MM.1S (cell line): Measurements from ENCODE around the gene RS1.

Experiments used
- DNase-seq: peaks from one replicate; pipeline ENCODE4 v3.0.0-alpha.2; 2015
- H2AFZ ChIP-seq: fragments of 300-600 bp; sonication (generic); 2 replicates; pipeline ENCODE4 v1.6.0; 2016; ENCODE audit warnings: antibody characterized with exemption, low read length
- H3F3A ChIP-seq: fragments of 300-600 bp; sonication (generic); 2 replicates; pipeline ENCODE4 v1.6.1; 2016; ENCODE audit warnings: mild to moderate bottlenecking, antibody characterized with exemption, low read length, moderate library complexity, mixed read lengths; ENCODE audit not compliant: insufficient read depth
- H3K27ac ChIP-seq: fragments of 300-600 bp; sonication (generic); 2 replicates; pipeline ENCODE4 v1.5.1; 2016; ENCODE audit warnings: mild to moderate bottlenecking, low read length
- H3K27me3 ChIP-seq: fragments of 300-600 bp; sonication (generic); replicated peaks from 2 replicates; pipeline ENCODE4 v1.6.0; 2016; ENCODE audit warnings: low read length; ENCODE audit not compliant: insufficient read depth
- H3K36me3 ChIP-seq: fragments of 300-600 bp; sonication (generic); replicated peaks from 2 replicates; pipeline ENCODE4 v1.6.1; 2016; ENCODE audit warnings: mild to moderate bottlenecking, low read length, mixed read lengths; ENCODE audit not compliant: insufficient read depth
- H3K4me1 ChIP-seq: fragments of 300-600 bp; sonication (generic); 2 replicates; pipeline ENCODE4 v1.6.1; 2016; ENCODE audit warnings: low read length, mixed read lengths
- H3K4me2 ChIP-seq: fragments of 300-600 bp; sonication (generic); 2 replicates; pipeline ENCODE4 v1.6.0; 2016; ENCODE audit warnings: low read depth, low read length
- H3K4me3 ChIP-seq: fragments of 300-600 bp; sonication (generic); 2 replicates; pipeline ENCODE4 v1.5.1; 2016; ENCODE audit warnings: low read length, mixed read lengths
- H3K79me2 ChIP-seq: fragments of 300-600 bp; sonication (generic); 2 replicates; pipeline ENCODE4 v1.6.1; 2016; ENCODE audit warnings: mixed run types, low read length, mixed read lengths
- H3K9ac ChIP-seq: fragments of 300-600 bp; sonication (generic); 2 replicates; pipeline ENCODE4 v1.6.1; 2016; ENCODE audit warnings: low read length, mixed read lengths
- H3K9me2 ChIP-seq: fragments of 300-600 bp; sonication (generic); replicated peaks from 2 replicates; pipeline ENCODE4 v1.6.1; 2016; ENCODE audit warnings: mild to moderate bottlenecking, low read length, mixed read lengths; ENCODE audit not compliant: insufficient read depth
- H3K9me3 ChIP-seq: fragments of 300-600 bp; sonication (generic); replicated peaks from 2 replicates; pipeline ENCODE4 v1.6.1; 2016; ENCODE audit warnings: mild to moderate bottlenecking, low read length, mixed read lengths; ENCODE audit not compliant: insufficient read depth
- H4K20me1 ChIP-seq: fragments of 300-600 bp; sonication (generic); 2 replicates; pipeline ENCODE4 v1.6.1; 2016; ENCODE audit warnings: mild to moderate bottlenecking, low read length, moderate library complexity, mixed read lengths; ENCODE audit not compliant: insufficient read depth
- EZH2 ChIP-seq: fragments of 300-600 bp; sonication (generic); optimal IDR thresholded peaks from 2 replicates; pipeline ENCODE3; 2017; ENCODE audit warnings: low read depth, mild to moderate bottlenecking, antibody characterized with exemption, low read length, mixed read lengths
- EZH2phosphoT487 ChIP-seq: fragments of 300-600 bp; sonication (generic); IDR thresholded peaks from 2 replicates; pipeline ENCODE4 v1.6.1; 2018; ENCODE audit warnings: antibody characterized with exemption, low read length
- TF ChIP-seq, protein P1 (sequence below): fragments of 300-600 bp; sonication (generic); IDR thresholded peaks from 2 replicates; pipeline ENCODE4 v1.5.1; 2016; ENCODE audit warnings: antibody characterized with exemption, low read length, mixed read lengths

Gene RS1

DNA sequence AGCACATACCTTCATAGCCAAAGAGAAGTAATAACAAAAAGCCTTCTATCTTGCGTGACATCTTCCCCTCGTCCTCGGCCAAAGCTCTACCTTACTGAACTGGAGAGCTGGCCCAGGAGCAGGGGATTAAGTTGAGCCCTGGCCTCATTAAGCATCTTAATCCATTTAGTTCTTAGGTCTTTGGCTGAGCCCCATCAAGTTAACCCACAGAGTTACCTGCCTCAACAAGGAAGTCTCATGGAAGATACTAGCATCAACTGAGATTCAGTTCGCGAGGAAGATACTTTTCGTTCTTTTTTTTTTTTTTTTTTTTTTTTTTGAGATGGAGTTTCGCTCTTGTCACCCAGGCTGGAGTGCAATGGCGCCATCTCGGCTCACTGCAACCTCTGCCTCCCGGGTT lies at the start of gene RS1:
Gene RS1 (minus strand): TSS at position 101 of the 400 bp plus-strand sequence. CDS start 40 bp downstream, at position 61.
- DNase-seq: no peak
- no peak within 1 kb of the TSS for H3K9ac ChIP-seq
- H3K4me1 ChIP-seq: no peaks in the 10 kb centered on the region
- no peaks in the 10 kb centered on the region for H3K27me3 ChIP-seq
- H3K4me2 ChIP-seq: no peak within 1 kb of the TSS
- no peak for TF ChIP-seq EZH2phosphoT487
- TF ChIP-seq, protein P1, sequence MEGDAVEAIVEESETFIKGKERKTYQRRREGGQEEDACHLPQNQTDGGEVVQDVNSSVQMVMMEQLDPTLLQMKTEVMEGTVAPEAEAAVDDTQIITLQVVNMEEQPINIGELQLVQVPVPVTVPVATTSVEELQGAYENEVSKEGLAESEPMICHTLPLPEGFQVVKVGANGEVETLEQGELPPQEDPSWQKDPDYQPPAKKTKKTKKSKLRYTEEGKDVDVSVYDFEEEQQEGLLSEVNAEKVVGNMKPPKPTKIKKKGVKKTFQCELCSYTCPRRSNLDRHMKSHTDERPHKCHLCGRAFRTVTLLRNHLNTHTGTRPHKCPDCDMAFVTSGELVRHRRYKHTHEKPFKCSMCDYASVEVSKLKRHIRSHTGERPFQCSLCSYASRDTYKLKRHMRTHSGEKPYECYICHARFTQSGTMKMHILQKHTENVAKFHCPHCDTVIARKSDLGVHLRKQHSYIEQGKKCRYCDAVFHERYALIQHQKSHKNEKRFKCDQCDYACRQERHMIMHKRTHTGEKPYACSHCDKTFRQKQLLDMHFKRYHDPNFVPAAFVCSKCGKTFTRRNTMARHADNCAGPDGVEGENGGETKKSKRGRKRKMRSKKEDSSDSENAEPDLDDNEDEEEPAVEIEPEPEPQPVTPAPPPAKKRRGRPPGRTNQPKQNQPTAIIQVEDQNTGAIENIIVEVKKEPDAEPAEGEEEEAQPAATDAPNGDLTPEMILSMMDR: no peak
- TF ChIP-seq EZH2: no peak
- H2AFZ ChIP-seq: no peak within 1 kb of the TSS
- no peaks in the 10 kb centered on the region for H3K9me3 ChIP-seq
- no peaks in the 10 kb centered on the region for H3K9me2 ChIP-seq
- no peaks in the 10 kb centered on the region for H3K36me3 ChIP-seq
- H4K20me1 ChIP-seq: no peaks in the 10 kb centered on the region
- H3K4me3 ChIP-seq: no peak within 1 kb of the TSS
- H3F3A ChIP-seq: peaks cover 2% of the 10 kb centered on the region; the same call in 1 of the 2 replicates
- H3K27ac ChIP-seq: no peak within 1 kb of the TSS
- no peaks in the 10 kb centered on the region for H3K79me2 ChIP-seq

DNA sequence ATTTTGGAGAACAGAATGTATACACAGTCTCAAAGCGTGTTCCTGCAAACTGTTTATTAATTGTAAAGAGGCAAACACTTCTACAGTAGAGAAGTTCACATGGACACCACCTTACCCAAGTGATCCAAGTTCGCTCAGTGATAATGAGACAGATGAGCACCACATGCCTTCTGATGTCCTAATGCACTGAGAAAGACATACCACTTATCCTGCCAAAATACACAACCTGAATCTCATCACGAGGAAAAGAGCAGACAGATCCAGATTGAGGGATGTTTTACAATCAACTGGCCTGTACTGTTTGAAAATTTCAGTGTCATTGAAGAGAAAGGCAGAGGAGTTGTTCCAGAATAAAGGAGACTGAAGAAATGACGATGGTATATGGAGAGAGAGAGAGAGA lies 47.9 kb upstream of the RS1 start:
- Histone ChIP-seq H3K9ac (no peak overlapping the region), H3K9me3 (no peaks in the 10 kb centered on the region), H3K4me1 (no peaks in the 10 kb centered on the region), H2AFZ (no peak overlapping the region), H3F3A (no peaks in the 10 kb centered on the region), H3K27ac (no peak overlapping the region), H3K79me2 (no peaks in the 10 kb centered on the region), H3K27me3 (no peaks in the 10 kb centered on the region), H3K9me2 (no peaks in the 10 kb centered on the region), H3K4me3 (no peak overlapping the region), H3K4me2 (no peak overlapping the region), H4K20me1 (no peaks in the 10 kb centered on the region), H3K36me3 (no peaks in the 10 kb centered on the region)
- DNase-seq: no peak
- TF ChIP-seq, protein P1: no peak
- no peak for TF ChIP-seq EZH2
- TF ChIP-seq EZH2phosphoT487: no peak

DNA sequence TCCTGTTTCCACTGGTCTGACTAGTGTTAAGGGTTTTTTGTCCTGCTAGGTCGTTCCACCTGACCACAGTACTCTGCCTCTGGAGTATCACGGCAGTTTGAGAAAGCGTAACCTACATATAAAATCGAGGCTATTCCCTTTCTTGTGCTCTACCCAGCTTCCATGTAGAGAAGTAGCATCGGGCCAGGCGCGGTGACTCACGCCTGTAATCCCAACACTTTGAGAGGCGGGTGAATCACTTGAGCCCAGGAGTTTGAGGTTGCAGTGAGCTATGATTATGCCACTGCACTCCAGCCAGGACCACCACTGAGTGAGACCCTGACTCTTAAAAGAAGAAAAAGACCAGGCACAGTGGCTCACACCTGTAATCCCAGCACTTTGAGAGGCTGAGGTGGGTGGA lies 43.0 kb upstream of the RS1 start:
- H3K9ac ChIP-seq: no peak overlapping the region
- no peaks in the 10 kb centered on the region for H3K79me2 ChIP-seq
- no peaks in the 10 kb centered on the region for H3K36me3 ChIP-seq
- no peaks in the 10 kb centered on the region for H3K4me1 ChIP-seq
- no peak for DNase-seq
- H3K4me3 ChIP-seq: no peak overlapping the region
- no peaks in the 10 kb centered on the region for H3K27me3 ChIP-seq
- H3F3A ChIP-seq: no peaks in the 10 kb centered on the region
- no peak overlapping the region for H3K4me2 ChIP-seq
- no peaks in the 10 kb centered on the region for H3K9me2 ChIP-seq
- no peak overlapping the region for H3K27ac ChIP-seq
- no peak overlapping the region for H2AFZ ChIP-seq
- H3K9me3 ChIP-seq: no peaks in the 10 kb centered on the region
- no peaks in the 10 kb centered on the region for H4K20me1 ChIP-seq
- TF ChIP-seq, protein P1: no peak
- TF ChIP-seq EZH2 (no peak), EZH2phosphoT487 (no peak)

DNA sequence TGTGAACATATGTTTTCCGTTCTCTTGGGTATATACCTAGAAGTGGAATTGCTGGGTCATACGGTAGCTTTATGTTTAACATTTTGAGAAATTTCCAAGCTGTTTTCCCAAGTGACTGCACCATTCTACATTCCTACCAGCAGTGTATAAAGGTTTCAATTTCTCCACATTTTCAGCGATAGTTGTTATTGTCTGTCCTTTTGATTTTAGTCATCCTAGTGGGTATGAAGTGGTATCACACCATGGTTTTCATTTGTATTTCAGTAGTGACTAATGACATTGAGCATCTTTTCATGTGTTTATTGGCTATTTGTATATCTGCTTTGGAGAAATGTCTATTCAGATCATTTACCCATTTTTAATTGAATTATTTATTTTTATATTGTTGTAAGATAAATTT lies 37.9 kb upstream of the RS1 start:
- no peaks in the 10 kb centered on the region for H3K79me2 ChIP-seq
- H3K27ac ChIP-seq: no peak overlapping the region
- no peaks in the 10 kb centered on the region for H3K9me3 ChIP-seq
- no peaks in the 10 kb centered on the region for H3K36me3 ChIP-seq
- no peak for DNase-seq
- H3K4me3 ChIP-seq: no peak overlapping the region
- H3K9ac ChIP-seq: no peak overlapping the region
- H4K20me1 ChIP-seq: no peaks in the 10 kb centered on the region
- no peak overlapping the region for H2AFZ ChIP-seq
- no peaks in the 10 kb centered on the region for H3K27me3 ChIP-seq
- H3K4me1 ChIP-seq: no peaks in the 10 kb centered on the region
- H3K9me2 ChIP-seq: no peaks in the 10 kb centered on the region
- TF ChIP-seq EZH2 (no peak), EZH2phosphoT487 (no peak)
- TF ChIP-seq, protein P1: no peak
- H3F3A ChIP-seq: no peaks in the 10 kb centered on the region
- no peak overlapping the region for H3K4me2 ChIP-seq
